ENCODE data around the gene MYO19. TPM values are rescaled to one million over a fixed set of nuclear protein-coding genes. Genes with fewer than 3 reads are reported as not detected.

MYO19 gene
- total and polyA plus RNA-seq, 9 of the 15 experiments (the other 6 are each of a cell fraction or from before 2014, with no cell fraction given): 21.6 to 176 (median 129) TPM

DNA sequence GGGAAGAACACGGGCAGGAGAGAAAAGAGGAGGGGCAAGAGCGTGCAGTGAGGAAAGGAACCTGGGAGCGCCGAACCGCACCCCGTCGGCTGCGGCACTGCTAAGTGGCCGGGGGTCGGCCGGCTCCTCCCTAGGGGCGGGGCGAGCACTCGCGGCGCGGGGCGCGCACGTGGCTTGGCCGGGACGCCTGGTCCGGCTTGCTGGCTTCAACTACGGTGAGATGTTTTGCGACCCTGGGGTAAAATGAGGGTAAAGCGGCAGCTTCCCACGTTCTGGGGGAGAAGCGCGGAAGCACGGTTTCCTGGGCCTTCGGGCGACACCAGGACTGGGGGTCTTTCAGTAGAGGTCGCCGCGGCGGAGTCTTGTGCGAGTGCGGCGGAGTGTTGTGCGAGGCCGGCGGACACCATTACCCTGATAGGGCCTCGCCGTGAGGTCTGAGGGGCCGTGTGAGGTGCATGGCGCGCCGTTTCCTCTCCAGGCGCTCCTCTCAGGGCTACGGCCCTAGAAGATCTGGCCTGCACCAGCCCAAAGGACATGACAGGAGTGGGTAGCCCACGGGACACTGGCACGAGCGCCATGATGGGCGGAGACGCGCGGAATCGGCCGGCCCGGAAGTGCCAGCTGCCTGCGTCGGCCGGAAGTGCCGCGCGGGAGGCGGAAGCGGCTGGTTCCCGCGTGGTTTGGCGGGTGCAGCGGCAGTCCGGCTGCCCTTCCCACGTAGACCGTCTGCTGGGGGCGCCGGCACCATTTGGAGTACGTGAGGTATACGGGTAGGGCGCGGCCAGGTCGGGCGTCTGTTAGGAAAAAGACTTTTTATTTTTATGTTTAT, at the start of gene MYO19, which contains the start of gene PIGW (continued):
- TF ChIP-seq, protein P1, sequence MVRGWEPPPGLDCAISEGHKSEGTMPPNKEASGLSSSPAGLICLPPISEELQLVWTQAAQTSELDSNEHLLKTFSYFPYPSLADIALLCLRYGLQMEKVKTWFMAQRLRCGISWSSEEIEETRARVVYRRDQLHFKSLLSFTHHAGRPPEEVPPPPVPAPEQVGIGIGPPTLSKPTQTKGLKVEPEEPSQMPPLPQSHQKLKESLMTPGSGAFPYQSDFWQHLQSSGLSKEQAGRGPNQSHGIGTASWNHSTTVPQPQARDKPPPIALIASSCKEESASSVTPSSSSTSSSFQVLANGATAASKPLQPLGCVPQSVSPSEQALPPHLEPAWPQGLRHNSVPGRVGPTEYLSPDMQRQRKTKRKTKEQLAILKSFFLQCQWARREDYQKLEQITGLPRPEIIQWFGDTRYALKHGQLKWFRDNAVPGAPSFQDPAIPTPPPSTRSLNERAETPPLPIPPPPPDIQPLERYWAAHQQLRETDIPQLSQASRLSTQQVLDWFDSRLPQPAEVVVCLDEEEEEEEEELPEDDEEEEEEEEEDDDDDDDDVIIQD (CRISPR knock-in tag; IDR thresholded peaks at IDR 0.05): no peak
- no peak for TF ChIP-seq ZNF23 (CRISPR knock-in tag; IDR thresholded peaks at IDR 0.05)
- TF ChIP-seq MCM2 (IDR thresholded peaks at IDR 0.05; ENCODE audit: low read depth): no peak
- peak; percentile 51 for TF ChIP-seq HMGN3 (IDR thresholded peaks at IDR 0.05; ENCODE audit: borderline replicate concordance, extremely low read depth, insufficient read length, low read depth, low read length)
- TF ChIP-seq HNRNPUL1 (IDR thresholded peaks at IDR 0.05; ENCODE audit: low read length): no peak
- TF ChIP-seq TBL1XR1 (IDR thresholded peaks at IDR 0.05; ENCODE audit: low read length in 2 of 2): no peak; a peak in 1 of 4 replicates
- TF ChIP-seq CREB3 (tag; conservative IDR thresholded peaks at IDR 0.05; ENCODE audit: low read depth): peak; percentile 67; the same call in 1 of the 2 replicates
- no peak for TF ChIP-seq ZFP36 (IDR thresholded peaks at IDR 0.05; ENCODE audit: low read depth, low read length, partially characterized antibody)
- peak; percentile 15; the same call in 1 of the 2 replicates for TF ChIP-seq ZNF583 (CRISPR knock-in tag; IDR thresholded peaks at IDR 0.05)
- peak; percentile 89; the same call in 1 of the 2 replicates for TF ChIP-seq AFF4 (CRISPR knock-in tag; IDR thresholded peaks at IDR 0.05)
- no peak for TF ChIP-seq DEAF1 (CRISPR knock-in tag; IDR thresholded peaks at IDR 0.05)
- TF ChIP-seq ESRRB (CRISPR knock-in tag; IDR thresholded peaks at IDR 0.05; ENCODE audit: borderline replicate concordance): no peak
- TF ChIP-seq ZNF408 (CRISPR knock-in tag; IDR thresholded peaks at IDR 0.05; ENCODE audit: low read depth): no peak

All from K562 (cell line).